IPS-20b (cell line): ENCODE measurements around the gene PCDH9.

Experiments used
- H3K27ac ChIP-seq: one replicate; pipeline ENCODE4 v1.5.1; 2013; ENCODE audit warnings: low read length
- H3K27me3 ChIP-seq: 2 replicates; pipeline ENCODE4 v1.6.1; 2013; ENCODE audit warnings: mild to moderate bottlenecking, low read length, inconsistent platforms; ENCODE audit not compliant: insufficient read depth
- H3K36me3 ChIP-seq: 2 replicates; pipeline ENCODE4 v1.6.1; 2013; ENCODE audit warnings: low read depth, mild to moderate bottlenecking, inconsistent platforms, low read length, moderate library complexity; ENCODE audit not compliant: insufficient read depth
- H3K4me1 ChIP-seq: 2 replicates; pipeline ENCODE4 v1.6.1; 2013; ENCODE audit warnings: mild to moderate bottlenecking, control low read depth, inconsistent platforms, low read length, moderate library complexity; ENCODE audit not compliant: insufficient read depth
- H3K4me3 ChIP-seq: 2 replicates; pipeline ENCODE4 v1.5.1; 2013; ENCODE audit warnings: mild to moderate bottlenecking, low read length, inconsistent platforms
- H3K9ac ChIP-seq: 2 replicates; pipeline ENCODE4 v1.6.1; 2013; ENCODE audit warnings: low read depth, mild to moderate bottlenecking, inconsistent platforms, low read length, moderate library complexity
- H3K9me3 ChIP-seq: 2 replicates; pipeline ENCODE4 v1.6.1; 2013; ENCODE audit warnings: mild to moderate bottlenecking, low read depth, low read length, inconsistent platforms; ENCODE audit not compliant: insufficient read depth

The PCDH9 gene

DNA sequence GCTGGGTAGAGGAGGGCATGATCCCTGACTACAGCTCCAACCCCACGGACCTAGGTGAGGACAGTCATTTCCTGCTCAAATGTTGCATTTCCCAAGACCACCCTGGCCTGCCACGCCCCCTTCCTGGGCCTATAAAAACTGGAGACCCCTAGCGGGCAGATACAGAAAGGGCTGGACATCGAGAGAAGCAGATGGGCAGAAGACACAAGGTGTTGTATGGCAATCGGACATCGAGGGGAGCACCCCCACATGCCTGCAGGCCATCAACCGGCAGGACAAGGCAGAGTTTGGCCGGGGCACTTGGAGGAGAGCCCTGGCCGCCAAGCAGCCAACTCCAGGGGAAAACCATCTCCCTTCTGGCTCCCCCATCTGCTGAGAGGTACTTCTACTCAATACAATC, 746.4 kb downstream of the PCDH9 start:
- Histone ChIP-seq H3K4me1 (no peaks in the 10 kb centered on the region), H3K36me3 (no peaks in the 10 kb centered on the region), H3K27ac (no peak overlapping the region), H3K9me3 (no peaks in the 10 kb centered on the region), H3K4me3 (no peak overlapping the region), H3K9ac (no peak overlapping the region), H3K27me3 (no peaks in the 10 kb centered on the region)

DNA sequence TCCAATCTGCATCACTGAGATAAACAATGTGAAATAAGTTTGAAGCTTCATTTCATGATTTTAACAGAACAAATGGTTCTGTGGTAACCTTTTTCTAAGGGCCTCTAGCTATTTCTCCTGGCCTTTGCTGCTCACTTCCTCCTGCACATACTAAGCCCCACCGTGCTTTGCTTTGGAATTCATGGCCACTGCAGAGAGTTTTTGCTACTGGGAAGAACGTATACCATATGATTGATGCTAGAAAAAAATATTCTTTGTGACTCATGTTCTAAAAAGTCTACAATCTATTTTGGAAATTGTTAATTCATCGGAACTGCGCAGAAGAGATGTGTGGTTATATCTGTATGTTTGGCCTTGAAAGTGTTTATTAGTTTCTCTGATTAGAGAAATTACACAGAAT, 747.3 kb downstream of the PCDH9 start:
- no peaks in the 10 kb centered on the region for H3K27me3 ChIP-seq
- H3K9ac ChIP-seq, result no peak overlapping the region
- no peak overlapping the region for H3K27ac ChIP-seq
- H3K4me3 ChIP-seq, result no peak overlapping the region
- H3K4me1 ChIP-seq, result no peaks in the 10 kb centered on the region
- no peaks in the 10 kb centered on the region for H3K9me3 ChIP-seq
- no peaks in the 10 kb centered on the region for H3K36me3 ChIP-seq

DNA sequence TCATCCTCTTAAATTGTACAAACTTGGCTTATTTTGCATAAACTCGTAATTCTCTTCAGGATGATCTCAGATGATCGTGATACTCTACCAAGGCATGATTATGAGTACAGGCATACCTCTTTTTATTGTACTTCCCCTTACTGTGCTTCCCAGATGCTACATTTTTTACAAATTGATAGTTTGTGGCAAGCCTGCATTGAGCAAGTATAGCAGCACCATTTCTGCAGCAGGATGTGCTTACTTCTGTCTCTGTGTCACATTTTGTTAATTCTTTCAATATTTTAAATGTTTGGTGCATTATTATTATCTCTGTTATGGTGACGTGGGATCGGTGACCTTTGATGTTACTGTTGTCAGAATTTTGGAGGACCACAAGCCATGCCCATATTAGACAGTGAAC, 752.3 kb downstream of the PCDH9 start:
- Histone ChIP-seq H3K9me3 (no peaks in the 10 kb centered on the region), H3K36me3 (no peaks in the 10 kb centered on the region), H3K4me3 (no peak overlapping the region), H3K9ac (no peak overlapping the region), H3K27me3 (no peaks in the 10 kb centered on the region), H3K27ac (no peak overlapping the region), H3K4me1 (no peaks in the 10 kb centered on the region)

DNA sequence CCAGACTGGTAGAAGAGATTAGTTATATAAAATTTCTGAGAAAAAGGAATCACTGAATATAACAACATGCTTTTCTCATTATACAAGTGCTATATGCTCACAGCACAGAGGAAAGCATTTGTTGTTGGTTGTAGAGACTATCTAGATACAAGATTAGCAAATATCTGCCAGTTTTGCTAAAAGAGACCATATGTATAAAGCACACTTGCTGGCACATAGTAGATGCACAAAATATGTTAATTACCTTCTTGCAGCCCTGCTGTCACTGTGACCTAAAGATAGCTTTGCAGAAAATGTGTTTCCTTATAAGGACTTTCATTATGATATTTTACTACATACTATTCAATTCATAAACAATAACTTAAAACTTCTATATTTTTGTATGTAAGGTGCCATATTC, 755.1 kb downstream of the PCDH9 start:
- H3K4me1 ChIP-seq, result no peaks in the 10 kb centered on the region
- no peak overlapping the region for H3K4me3 ChIP-seq
- no peaks in the 10 kb centered on the region for H3K27me3 ChIP-seq
- no peaks in the 10 kb centered on the region for H3K36me3 ChIP-seq
- H3K9ac ChIP-seq, result no peak overlapping the region
- H3K27ac ChIP-seq, result no peak overlapping the region
- no peaks in the 10 kb centered on the region for H3K9me3 ChIP-seq

DNA sequence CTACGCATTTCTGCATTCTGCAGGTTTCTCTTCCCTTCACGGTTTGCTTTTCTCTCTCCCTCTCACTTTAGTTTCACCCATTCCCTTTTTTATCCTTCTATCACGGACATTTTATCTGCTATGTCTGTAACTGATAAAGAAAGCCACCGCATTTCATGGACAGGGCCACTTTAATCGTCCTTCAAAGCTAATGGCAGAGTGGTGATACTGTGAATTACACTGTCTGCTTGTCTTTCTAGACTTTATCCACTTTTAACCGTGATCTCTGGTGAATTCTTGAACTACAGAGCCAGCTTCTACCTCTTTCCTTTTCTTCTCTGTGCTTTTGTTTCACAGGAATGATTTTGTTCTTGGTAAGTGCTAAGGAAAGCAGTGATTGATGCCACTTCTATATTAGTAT, 760.4 kb downstream of the PCDH9 start:
- Histone ChIP-seq H3K27ac (no peak overlapping the region), H3K9ac (no peak overlapping the region), H3K4me1 (no peaks in the 10 kb centered on the region), H3K27me3 (no peaks in the 10 kb centered on the region), H3K36me3 (no peaks in the 10 kb centered on the region), H3K4me3 (no peak overlapping the region), H3K9me3 (no peaks in the 10 kb centered on the region)

DNA sequence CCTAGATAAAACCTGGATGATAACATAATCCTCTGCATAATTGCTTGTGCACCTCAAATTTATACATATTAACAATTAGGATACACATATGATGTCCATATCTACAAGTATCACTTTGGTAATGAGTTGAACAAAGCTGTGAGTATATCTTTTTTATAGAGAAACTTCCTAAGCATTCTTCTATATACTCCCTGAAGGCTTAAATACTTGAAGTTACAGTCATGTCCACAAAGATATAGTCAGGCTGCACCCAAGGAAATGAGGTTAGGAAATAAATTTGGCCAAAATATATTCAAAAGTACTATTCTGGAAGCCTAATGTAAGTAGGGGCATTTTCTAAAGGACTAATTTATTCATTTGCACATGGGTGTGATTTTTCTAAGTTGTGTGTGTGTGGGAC, 761.5 kb downstream of the PCDH9 start:
- Histone ChIP-seq H3K27me3 (no peaks in the 10 kb centered on the region), H3K27ac (no peak overlapping the region), H3K4me1 (no peaks in the 10 kb centered on the region), H3K9me3 (no peaks in the 10 kb centered on the region), H3K4me3 (no peak overlapping the region), H3K36me3 (no peaks in the 10 kb centered on the region), H3K9ac (no peak overlapping the region)

DNA sequence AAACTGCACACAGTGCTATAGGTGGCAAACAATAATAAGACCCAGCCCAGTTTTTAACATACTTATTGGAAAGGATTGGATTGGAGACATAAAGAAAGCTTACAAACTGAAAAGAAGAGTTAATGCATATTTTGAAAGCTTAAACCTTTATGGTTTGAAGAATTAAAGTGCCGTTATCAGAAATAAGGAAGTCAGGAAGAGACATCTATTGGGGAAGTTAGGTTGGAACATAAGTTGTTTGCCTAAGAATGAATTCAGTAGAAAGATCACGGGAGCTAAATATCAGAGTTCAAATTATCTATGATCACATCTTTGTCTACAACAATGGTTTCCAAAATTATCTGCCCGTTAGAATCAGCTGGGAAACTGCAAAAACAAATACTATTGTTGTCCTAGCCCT, 767.9 kb downstream of the PCDH9 start:
- Histone ChIP-seq H3K9ac (no peak overlapping the region), H3K27ac (no peak overlapping the region), H3K4me3 (no peak overlapping the region), H3K36me3 (no peaks in the 10 kb centered on the region), H3K4me1 (no peaks in the 10 kb centered on the region), H3K9me3 (no peaks in the 10 kb centered on the region), H3K27me3 (no peaks in the 10 kb centered on the region)

DNA sequence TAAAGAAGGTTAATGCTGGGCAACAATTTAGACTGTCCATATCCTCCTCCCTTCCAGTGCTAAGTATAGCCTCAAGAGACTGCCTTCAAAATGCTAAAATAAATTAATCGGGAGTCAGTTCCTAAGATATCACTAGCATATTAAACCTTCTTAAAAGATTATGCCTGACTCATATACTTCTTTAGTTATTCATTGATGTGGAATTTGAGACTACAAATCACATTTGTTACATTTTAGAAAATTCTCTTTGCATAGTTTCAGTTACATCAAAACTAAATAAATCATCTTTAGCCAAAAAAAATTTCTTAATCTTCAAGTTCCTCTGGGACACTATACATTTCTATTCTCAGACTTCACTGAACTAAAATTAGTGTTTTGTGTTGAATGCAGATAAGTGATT, 769.1 kb downstream of the PCDH9 start:
- Histone ChIP-seq H3K27ac (no peak overlapping the region), H3K36me3 (no peaks in the 10 kb centered on the region), H3K27me3 (no peaks in the 10 kb centered on the region), H3K4me1 (no peaks in the 10 kb centered on the region), H3K9me3 (no peaks in the 10 kb centered on the region), H3K9ac (no peak overlapping the region), H3K4me3 (no peak overlapping the region)

DNA sequence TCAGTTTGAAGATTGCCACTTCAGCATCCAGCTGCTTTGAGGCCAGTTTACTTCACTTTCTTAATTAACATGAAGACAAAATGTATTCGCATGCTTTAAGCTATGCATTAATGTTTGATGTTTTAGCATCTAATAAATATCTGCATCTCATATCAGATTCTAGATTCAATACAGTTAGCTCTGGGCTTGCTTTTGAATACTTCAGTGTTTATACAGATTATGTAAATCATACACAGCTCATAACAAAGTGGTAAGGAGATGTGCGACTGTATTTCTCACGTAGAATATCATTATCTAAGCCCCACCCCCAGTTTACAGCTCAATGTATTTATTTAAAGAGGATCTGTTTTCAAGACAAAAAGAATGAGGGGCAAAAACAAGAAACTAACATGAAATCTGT, 770.5 kb downstream of the PCDH9 start:
- Histone ChIP-seq H3K27ac (no peak overlapping the region), H3K9me3 (no peaks in the 10 kb centered on the region), H3K36me3 (no peaks in the 10 kb centered on the region), H3K9ac (no peak overlapping the region), H3K4me3 (no peak overlapping the region), H3K4me1 (no peaks in the 10 kb centered on the region), H3K27me3 (no peaks in the 10 kb centered on the region)

DNA sequence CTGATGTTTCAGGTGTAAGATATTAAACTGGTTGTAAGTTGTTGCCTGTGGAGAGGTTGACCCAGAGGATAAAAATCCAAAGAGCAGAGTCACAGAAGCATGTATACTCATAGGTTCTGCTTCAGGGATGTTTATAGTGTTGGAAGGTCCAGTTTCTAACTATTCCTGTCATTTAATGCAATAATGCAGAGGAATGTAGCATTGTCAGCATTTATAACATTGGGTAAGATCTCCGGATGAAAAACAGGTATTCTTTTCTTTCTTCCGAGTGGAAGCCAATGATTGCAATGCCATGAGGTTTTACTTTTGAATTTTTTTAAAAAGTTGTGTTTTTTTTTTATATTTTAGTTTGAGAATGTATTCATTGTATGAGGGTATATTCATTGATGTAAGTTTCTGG, 771.0 kb downstream of the PCDH9 start:
- H3K4me1 ChIP-seq, result no peaks in the 10 kb centered on the region
- H3K27ac ChIP-seq, result no peak overlapping the region
- H3K27me3 ChIP-seq, result no peaks in the 10 kb centered on the region
- no peak overlapping the region for H3K4me3 ChIP-seq
- H3K9ac ChIP-seq, result no peak overlapping the region
- H3K36me3 ChIP-seq, result no peaks in the 10 kb centered on the region
- H3K9me3 ChIP-seq, result no peaks in the 10 kb centered on the region

DNA sequence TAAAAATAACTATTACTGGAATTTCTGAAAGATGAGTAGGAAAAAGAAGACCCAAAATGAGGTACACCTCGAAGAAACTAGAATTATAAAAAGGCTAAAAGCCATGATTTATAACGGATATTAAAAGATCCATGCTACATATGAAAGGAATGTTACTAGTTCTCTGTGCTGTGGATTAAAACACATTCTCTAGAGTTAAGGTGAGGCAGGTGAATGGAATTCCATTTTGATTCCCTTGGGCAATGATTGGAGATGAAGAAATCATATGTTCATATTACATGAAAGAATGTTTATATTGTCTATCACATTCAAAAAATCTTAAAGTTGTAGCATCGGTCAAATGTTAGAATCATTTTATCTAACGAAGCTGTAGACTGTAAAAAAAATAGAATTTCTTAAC, 783.7 kb downstream of the PCDH9 start:
- H3K27me3 ChIP-seq, result no peaks in the 10 kb centered on the region
- H3K36me3 ChIP-seq, result no peaks in the 10 kb centered on the region
- no peaks in the 10 kb centered on the region for H3K9me3 ChIP-seq
- H3K27ac ChIP-seq, result no peak overlapping the region
- no peak overlapping the region for H3K4me3 ChIP-seq
- H3K9ac ChIP-seq, result no peak overlapping the region
- no peaks in the 10 kb centered on the region for H3K4me1 ChIP-seq

DNA sequence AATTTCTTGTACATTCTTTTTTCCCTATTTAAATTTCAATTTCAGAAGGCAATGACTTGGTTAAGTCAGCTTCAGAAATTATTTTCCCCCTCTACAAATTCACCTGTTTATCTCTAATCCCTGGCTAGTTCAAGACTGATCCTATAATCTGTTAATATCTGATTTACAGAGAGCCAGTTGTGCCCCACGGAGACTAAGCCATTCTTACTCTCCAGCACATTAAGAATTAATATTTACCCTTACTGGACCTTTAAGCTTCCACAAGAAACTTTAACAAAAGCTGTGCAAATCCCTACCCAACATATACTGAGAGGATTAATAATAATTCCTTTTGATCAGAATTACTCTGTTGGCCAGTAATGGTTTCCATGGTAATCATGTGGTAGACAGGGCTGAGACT, 786.2 kb downstream of the PCDH9 start:
- Histone ChIP-seq H3K9ac (no peak overlapping the region), H3K4me3 (no peak overlapping the region), H3K36me3 (no peaks in the 10 kb centered on the region), H3K27me3 (no peaks in the 10 kb centered on the region), H3K4me1 (no peaks in the 10 kb centered on the region), H3K27ac (no peak overlapping the region), H3K9me3 (no peaks in the 10 kb centered on the region)

DNA sequence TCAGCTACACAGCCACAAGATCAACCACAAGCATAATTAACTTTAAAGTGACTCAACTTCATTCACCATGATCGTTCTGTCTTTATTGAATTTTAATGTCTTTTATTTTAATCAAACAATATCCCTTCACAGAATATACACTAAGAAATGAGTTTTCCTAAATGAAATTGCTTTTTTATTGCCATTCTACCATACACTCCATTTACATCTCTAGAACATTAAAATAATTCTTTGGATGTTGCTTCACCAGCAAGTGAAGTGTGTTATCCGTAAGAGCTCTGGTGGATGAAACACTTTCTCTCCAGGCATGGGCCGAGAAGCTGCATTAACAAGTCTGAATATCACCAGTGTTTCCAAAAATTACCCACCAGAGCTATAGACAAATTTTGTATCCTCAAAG, 789.2 kb downstream of the PCDH9 start:
- no peak overlapping the region for H3K9ac ChIP-seq
- H3K36me3 ChIP-seq, result no peaks in the 10 kb centered on the region
- no peaks in the 10 kb centered on the region for H3K4me1 ChIP-seq
- no peaks in the 10 kb centered on the region for H3K27me3 ChIP-seq
- H3K27ac ChIP-seq, result no peak overlapping the region
- H3K9me3 ChIP-seq, result no peaks in the 10 kb centered on the region
- no peak overlapping the region for H3K4me3 ChIP-seq
